ENCODE results near the gene CKM.

GRCh38 chr19:45340232-45340898 is 17.7 kb upstream of the CKM start, which contains the start of gene KLC3:
- TF ChIP-seq SUZ12 (IDR thresholded peaks at IDR 0.05; ENCODE audit: extremely low read depth, insufficient read depth, insufficient read length) (no peak), YY1 (IDR thresholded peaks at IDR 0.05; ENCODE audit: insufficient read depth, insufficient read length) (no peak), ZNF274 (IDR thresholded peaks at IDR 0.05; ENCODE audit: low read depth, low read length) (no peak)
